Measurements from ENCODE around the gene TENM3. TPM values are rescaled to one million over a fixed set of nuclear protein-coding genes. Genes with fewer than 3 reads are reported as not detected.

The TENM3 gene
- total and polyA plus RNA-seq, 3 donors from 2014 or later = 10.9 to 42.7 (median 42.2) TPM

GRCh38 chr4:182242787-182243186, 415 bp upstream of the TENM3 start:
- Histone ChIP-seq H3K4me3 (no peak overlapping the region), H3K27ac (no peak overlapping the region), H3K27me3 (no peaks in the 10 kb centered on the region), H3K4me1 (no peaks in the 10 kb centered on the region), H3K9me3 (no peaks in the 10 kb centered on the region), H3K36me3 (ENCODE audit: low read depth, missing control alignments) (no peaks in the 10 kb centered on the region)
- DNase-seq = no peak
- TF ChIP-seq CTCF (IDR thresholded peaks at IDR 0.05) (no peak), POLR2A (IDR thresholded peaks at IDR 0.05) (no peak)
- 80 to 81% methylated on average over 6 of the region's 6 CpGs for WGBS, 2 donors
- intact Hi-C loops (cut with DNase I; ENCODE audit: low total_unique reads) = no loop called here

- H3K27ac ChIP-seq = no peak overlapping the region
- TF ChIP-seq POLR2A (IDR thresholded peaks at IDR 0.05) (no peak), CTCF (IDR thresholded peaks at IDR 0.05) (no peak)
- no peak overlapping the region for H3K4me3 ChIP-seq
- H3K27me3 ChIP-seq = no peaks in the 10 kb centered on the region
- no peak for DNase-seq
- WGBS, 2 donors = 82 to 83% methylated on average over 2 of the region's 2 CpGs
- H3K36me3 ChIP-seq (ENCODE audit: low read depth, missing control alignments) = no peaks in the 10 kb centered on the region
- H3K9me3 ChIP-seq = no peaks in the 10 kb centered on the region
- intact Hi-C loops (cut with DNase I; ENCODE audit: low total_unique reads) = no loop called here
- H3K4me1 ChIP-seq = no peaks in the 10 kb centered on the region
These were observed 1.8 kb downstream of the TENM3 start for GRCh38 chr4:182245041-182245440.

GRCh38 chr4:182245541-182246215, 2.5 kb downstream of the TENM3 start:
- intact Hi-C loops (cut with DNase I; ENCODE audit: low total_unique reads) = no loop called here
- Histone ChIP-seq H3K4me3 (no peak overlapping the region), H3K27me3 (no peaks in the 10 kb centered on the region), H3K4me1 (no peaks in the 10 kb centered on the region), H3K36me3 (ENCODE audit: low read depth, missing control alignments) (no peaks in the 10 kb centered on the region), H3K27ac (no peak overlapping the region), H3K9me3 (no peaks in the 10 kb centered on the region)
- WGBS, 2 donors = 85 to 89% methylated on average over 10 of the region's 10 CpGs
- no peak for DNase-seq
- no peak for TF ChIP-seq CTCF (IDR thresholded peaks at IDR 0.05)
- no peak for TF ChIP-seq POLR2A (IDR thresholded peaks at IDR 0.05)

- no peaks in the 10 kb centered on the region for H3K27me3 ChIP-seq
- H3K4me1 ChIP-seq = no peaks in the 10 kb centered on the region
- no peaks in the 10 kb centered on the region for H3K36me3 ChIP-seq (ENCODE audit: low read depth, missing control alignments)
- no peak overlapping the region for H3K4me3 ChIP-seq
- WGBS, 2 donors = 45 to 54% methylated on average over 27 of the region's 27 CpGs
- no peak overlapping the region for H3K27ac ChIP-seq
- H3K9me3 ChIP-seq = no peaks in the 10 kb centered on the region
- no peak for TF ChIP-seq POLR2A (IDR thresholded peaks at IDR 0.05)
- TF ChIP-seq CTCF (IDR thresholded peaks at IDR 0.05) = no peak
- intact Hi-C loops (cut with DNase I; ENCODE audit: low total_unique reads) = no loop called here
- no peak for DNase-seq
These were observed 3.4 kb downstream of the TENM3 start for GRCh38 chr4:182246401-182247205.

All from testis (tissue), 3 donors.